ENCODE data around the gene LYPD6.

GRCh38 chr2:149331023-149331400 lies 625 bp downstream of the LYPD6 start:
- TF ChIP-seq USF1 (IDR thresholded peaks at IDR 0.05; ENCODE audit: borderline replicate concordance, low read depth): no peak
- TF ChIP-seq, protein P1, sequence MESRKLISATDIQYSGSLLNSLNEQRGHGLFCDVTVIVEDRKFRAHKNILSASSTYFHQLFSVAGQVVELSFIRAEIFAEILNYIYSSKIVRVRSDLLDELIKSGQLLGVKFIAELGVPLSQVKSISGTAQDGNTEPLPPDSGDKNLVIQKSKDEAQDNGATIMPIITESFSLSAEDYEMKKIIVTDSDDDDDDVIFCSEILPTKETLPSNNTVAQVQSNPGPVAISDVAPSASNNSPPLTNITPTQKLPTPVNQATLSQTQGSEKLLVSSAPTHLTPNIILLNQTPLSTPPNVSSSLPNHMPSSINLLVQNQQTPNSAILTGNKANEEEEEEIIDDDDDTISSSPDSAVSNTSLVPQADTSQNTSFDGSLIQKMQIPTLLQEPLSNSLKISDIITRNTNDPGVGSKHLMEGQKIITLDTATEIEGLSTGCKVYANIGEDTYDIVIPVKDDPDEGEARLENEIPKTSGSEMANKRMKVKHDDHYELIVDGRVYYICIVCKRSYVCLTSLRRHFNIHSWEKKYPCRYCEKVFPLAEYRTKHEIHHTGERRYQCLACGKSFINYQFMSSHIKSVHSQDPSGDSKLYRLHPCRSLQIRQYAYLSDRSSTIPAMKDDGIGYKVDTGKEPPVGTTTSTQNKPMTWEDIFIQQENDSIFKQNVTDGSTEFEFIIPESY (IDR thresholded peaks at IDR 0.05; ENCODE audit: borderline replicate concordance, low read depth): no peak
- no peak for TF ChIP-seq ELF1 (IDR thresholded peaks at IDR 0.05)
- TF ChIP-seq POLR2AphosphoS5 (IDR thresholded peaks at IDR 0.05; ENCODE audit: low read depth, low read length): no peak
- TF ChIP-seq MEF2A (IDR thresholded peaks at IDR 0.05; ENCODE audit: borderline replicate concordance, low read depth): no peak
- TF ChIP-seq RCOR1 (IDR thresholded peaks at IDR 0.05; ENCODE audit: low read length): no peak
- no peak for TF ChIP-seq CTCF (IDR thresholded peaks at IDR 0.05)
- no peak for TF ChIP-seq MAX (IDR thresholded peaks at IDR 0.05; ENCODE audit: low read depth)
- no peak for TF ChIP-seq YY1 (IDR thresholded peaks at IDR 0.05; ENCODE audit: low read depth)
- no peak for TF ChIP-seq CHD2 (IDR thresholded peaks at IDR 0.05; ENCODE audit: low read length, partially characterized antibody)
- TF ChIP-seq REST (IDR thresholded peaks at IDR 0.05; ENCODE audit: low read depth, low read length): no peak
- no peak for TF ChIP-seq EP300 (IDR thresholded peaks at IDR 0.05; ENCODE audit: borderline replicate concordance in 1 of 2, low read depth in 1 of 2, low read length in 1 of 2)
